Uterus (tissue), 2 donors: ENCODE data around the gene SYT9.

ENCODE experiments used
- POLR2A ChIP-seq, 2 donors: fragments of 450-650 bp; IDR thresholded peaks; one replicate each; pipeline ENCODE4 v1.6.1; 2016; ENCODE audit warnings: antibody characterized with exemption in 2 of 2, mild to moderate bottlenecking in 1 of 2, moderate library complexity in 1 of 2
- TF ChIP-seq, protein P1 (sequence below), 4 experiments: fragments of 200-600 bp in 2 of 4; fragments of 450-650 bp in 2 of 4; sonication (generic) in 2 of 4; IDR thresholded peaks; one replicate each; pipeline ENCODE4 v1.5.1; 2016 to 2019; ENCODE audit warnings: antibody characterized with exemption in 4 of 4, mild to moderate bottlenecking in 2 of 4, moderate library complexity in 1 of 4

GRCh38 chr11:7435176-7435575 lies 183.5 kb downstream of the SYT9 start:
- TF ChIP-seq, protein P1, sequence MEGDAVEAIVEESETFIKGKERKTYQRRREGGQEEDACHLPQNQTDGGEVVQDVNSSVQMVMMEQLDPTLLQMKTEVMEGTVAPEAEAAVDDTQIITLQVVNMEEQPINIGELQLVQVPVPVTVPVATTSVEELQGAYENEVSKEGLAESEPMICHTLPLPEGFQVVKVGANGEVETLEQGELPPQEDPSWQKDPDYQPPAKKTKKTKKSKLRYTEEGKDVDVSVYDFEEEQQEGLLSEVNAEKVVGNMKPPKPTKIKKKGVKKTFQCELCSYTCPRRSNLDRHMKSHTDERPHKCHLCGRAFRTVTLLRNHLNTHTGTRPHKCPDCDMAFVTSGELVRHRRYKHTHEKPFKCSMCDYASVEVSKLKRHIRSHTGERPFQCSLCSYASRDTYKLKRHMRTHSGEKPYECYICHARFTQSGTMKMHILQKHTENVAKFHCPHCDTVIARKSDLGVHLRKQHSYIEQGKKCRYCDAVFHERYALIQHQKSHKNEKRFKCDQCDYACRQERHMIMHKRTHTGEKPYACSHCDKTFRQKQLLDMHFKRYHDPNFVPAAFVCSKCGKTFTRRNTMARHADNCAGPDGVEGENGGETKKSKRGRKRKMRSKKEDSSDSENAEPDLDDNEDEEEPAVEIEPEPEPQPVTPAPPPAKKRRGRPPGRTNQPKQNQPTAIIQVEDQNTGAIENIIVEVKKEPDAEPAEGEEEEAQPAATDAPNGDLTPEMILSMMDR (IDR thresholded peaks at IDR 0.05), result no peak
- TF ChIP-seq POLR2A (IDR thresholded peaks at IDR 0.05), result no peak
